ENCODE results near the gene NKTR.

Gene NKTR

GRCh38 chr3:42654331-42655201 is 54.1 kb downstream of the NKTR start:
- no peaks in the 10 kb centered on the region for H3K36me3 ChIP-seq (ENCODE audit: insufficient read depth)
- no peaks in the 10 kb centered on the region for H4K20me1 ChIP-seq (ENCODE audit: insufficient read depth)
- H3K27ac ChIP-seq: no peak overlapping the region
- no peaks in the 10 kb centered on the region for H3K27me3 ChIP-seq (ENCODE audit: insufficient read depth, low read depth)
- no peak overlapping the region for H3K9ac ChIP-seq
- no peaks in the 10 kb centered on the region for H3K79me2 ChIP-seq (ENCODE audit: insufficient read depth, low read depth)
- no peak overlapping the region for H3K4me2 ChIP-seq
- H3K4me1 ChIP-seq (ENCODE audit: low read depth, poor library complexity, severe bottlenecking): no peaks in the 10 kb centered on the region
- H2AFZ ChIP-seq (ENCODE audit: low read depth): no peak overlapping the region; the same call in 1 of the 2 replicates
- TF ChIP-seq CTCF (conservative IDR thresholded peaks at IDR 0.05; ENCODE audit: low read depth, low read length): no peak
- no peak overlapping the region for H3K4me3 ChIP-seq (IDR thresholded peaks at IDR 0.05; ENCODE audit: insufficient read depth, low read depth, low read length)

GRCh38 chr3:42655331-42655888 is 54.9 kb downstream of the NKTR start:
- no peak for TF ChIP-seq CTCF (conservative IDR thresholded peaks at IDR 0.05; ENCODE audit: low read depth, low read length)
- Histone ChIP-seq H2AFZ (ENCODE audit: low read depth) (no peak overlapping the region), H3K4me2 (no peak overlapping the region), H3K79me2 (ENCODE audit: insufficient read depth, low read depth) (no peaks in the 10 kb centered on the region), H3K27me3 (ENCODE audit: insufficient read depth, low read depth) (no peaks in the 10 kb centered on the region), H3K4me3 (IDR thresholded peaks at IDR 0.05; ENCODE audit: insufficient read depth, low read depth, low read length) (no peak overlapping the region), H4K20me1 (ENCODE audit: insufficient read depth) (no peaks in the 10 kb centered on the region), H3K36me3 (ENCODE audit: insufficient read depth) (no peaks in the 10 kb centered on the region), H3K4me1 (ENCODE audit: low read depth, poor library complexity, severe bottlenecking) (no peaks in the 10 kb centered on the region), H3K27ac (no peak overlapping the region), H3K9ac (no peak overlapping the region)

GRCh38 chr3:42655980-42656679 is 55.6 kb downstream of the NKTR start:
- TF ChIP-seq CTCF (conservative IDR thresholded peaks at IDR 0.05; ENCODE audit: low read depth, low read length): no peak
- Histone ChIP-seq H3K79me2 (ENCODE audit: insufficient read depth, low read depth) (no peaks in the 10 kb centered on the region), H3K27ac (no peak overlapping the region), H3K4me2 (no peak overlapping the region), H4K20me1 (ENCODE audit: insufficient read depth) (no peaks in the 10 kb centered on the region), H2AFZ (ENCODE audit: low read depth) (no peak overlapping the region), H3K36me3 (ENCODE audit: insufficient read depth) (no peaks in the 10 kb centered on the region), H3K27me3 (ENCODE audit: insufficient read depth, low read depth) (no peaks in the 10 kb centered on the region), H3K9ac (no peak overlapping the region), H3K4me3 (IDR thresholded peaks at IDR 0.05; ENCODE audit: insufficient read depth, low read depth, low read length) (no peak overlapping the region), H3K4me1 (ENCODE audit: low read depth, poor library complexity, severe bottlenecking) (no peaks in the 10 kb centered on the region)

GRCh38 chr3:42656680-42657610 is 56.5 kb downstream of the NKTR start:
- no peak overlapping the region for H3K27ac ChIP-seq
- no peak overlapping the region for H3K4me3 ChIP-seq (IDR thresholded peaks at IDR 0.05; ENCODE audit: insufficient read depth, low read depth, low read length)
- H2AFZ ChIP-seq (ENCODE audit: low read depth): no peak overlapping the region
- no peak overlapping the region for H3K9ac ChIP-seq
- no peaks in the 10 kb centered on the region for H3K27me3 ChIP-seq (ENCODE audit: insufficient read depth, low read depth)
- no peak for TF ChIP-seq CTCF (conservative IDR thresholded peaks at IDR 0.05; ENCODE audit: low read depth, low read length)
- H4K20me1 ChIP-seq (ENCODE audit: insufficient read depth): no peaks in the 10 kb centered on the region
- no peaks in the 10 kb centered on the region for H3K4me1 ChIP-seq (ENCODE audit: low read depth, poor library complexity, severe bottlenecking)
- H3K4me2 ChIP-seq: no peak overlapping the region
- H3K36me3 ChIP-seq (ENCODE audit: insufficient read depth): no peaks in the 10 kb centered on the region
- no peaks in the 10 kb centered on the region for H3K79me2 ChIP-seq (ENCODE audit: insufficient read depth, low read depth)
